GM19455 (cell line): Measurements from ENCODE around the gene UBD.
A peak's percentile ranks its signal among the peaks of the same experiment; 100 is the strongest.

Experiments
- ATAC-seq: cut with Tn5 transposase; IDR thresholded peaks from one replicate; pipeline ENCODE4 v1.9.1; 2021; ENCODE audit not compliant: unreplicated experiment

Gene UBD

DNA sequence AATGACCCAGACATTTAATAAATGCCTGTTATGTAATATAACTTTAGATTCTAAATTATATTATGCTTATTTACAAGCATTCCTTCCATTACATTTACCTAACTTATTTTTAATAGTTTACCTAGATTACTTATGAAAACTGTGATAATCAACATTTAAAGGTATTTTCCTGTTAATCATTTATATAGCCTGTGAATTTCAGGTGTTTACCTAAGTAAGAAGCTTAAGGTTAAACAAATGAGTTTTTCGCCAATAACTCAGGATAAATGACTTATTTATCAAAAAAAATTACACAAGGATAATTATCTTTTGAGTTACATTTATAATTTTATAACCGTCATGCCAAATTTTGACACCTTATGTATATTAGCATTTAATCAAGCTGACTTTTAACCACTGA is 35.5 kb downstream of the UBD start:
- no peak for ATAC-seq

DNA sequence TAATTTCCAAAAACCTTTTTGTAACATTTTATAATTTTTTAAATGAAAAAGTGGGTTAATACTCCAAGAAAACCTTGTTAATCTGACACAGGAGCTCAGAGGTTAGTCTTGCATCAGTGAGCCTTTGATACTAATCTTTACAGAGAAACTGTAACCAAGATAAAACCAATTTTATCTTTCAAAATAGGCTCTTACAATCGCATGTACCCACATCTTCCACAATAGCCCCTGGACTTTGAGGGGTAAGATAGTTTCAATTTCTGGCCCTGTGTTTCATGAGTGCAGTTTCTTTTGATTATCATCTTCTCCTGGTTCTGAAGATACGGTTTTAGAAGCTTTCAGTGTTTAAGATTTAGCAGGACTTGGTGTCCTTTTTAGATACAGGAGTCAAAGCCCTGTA is 37.3 kb downstream of the UBD start:
- ATAC-seq: no peak

DNA sequence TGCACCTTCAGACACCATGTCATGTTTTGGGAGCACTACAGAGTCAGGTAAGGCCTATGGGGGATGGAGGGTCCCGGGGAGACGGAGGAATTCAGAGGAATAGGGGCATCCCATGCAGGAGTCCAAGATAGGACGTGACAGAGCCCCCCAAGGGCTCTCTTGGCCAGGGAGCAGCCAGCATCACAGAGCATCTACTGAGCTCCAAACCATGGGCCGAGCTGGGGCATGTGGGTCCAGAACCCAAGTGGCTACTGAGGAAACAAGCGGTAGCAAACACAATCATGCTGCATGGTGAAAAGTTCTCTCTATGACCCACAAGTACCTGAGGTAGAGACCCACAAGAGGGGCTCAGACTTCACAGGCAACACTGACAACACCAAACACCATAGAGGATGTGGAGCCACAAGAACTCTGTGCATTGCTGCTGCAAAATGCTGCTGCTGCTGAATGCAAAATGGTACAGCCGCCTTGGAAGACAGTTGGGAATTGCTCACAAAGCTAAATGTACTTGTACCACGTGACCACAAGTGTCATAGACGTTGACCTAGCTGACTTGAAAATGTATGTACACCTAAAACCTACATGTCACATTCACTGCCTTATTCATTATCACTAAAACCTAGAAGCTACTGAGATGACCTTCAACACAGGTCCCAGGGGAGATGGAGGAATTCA is 38.4 kb downstream of the UBD start:
- no peak for ATAC-seq

DNA sequence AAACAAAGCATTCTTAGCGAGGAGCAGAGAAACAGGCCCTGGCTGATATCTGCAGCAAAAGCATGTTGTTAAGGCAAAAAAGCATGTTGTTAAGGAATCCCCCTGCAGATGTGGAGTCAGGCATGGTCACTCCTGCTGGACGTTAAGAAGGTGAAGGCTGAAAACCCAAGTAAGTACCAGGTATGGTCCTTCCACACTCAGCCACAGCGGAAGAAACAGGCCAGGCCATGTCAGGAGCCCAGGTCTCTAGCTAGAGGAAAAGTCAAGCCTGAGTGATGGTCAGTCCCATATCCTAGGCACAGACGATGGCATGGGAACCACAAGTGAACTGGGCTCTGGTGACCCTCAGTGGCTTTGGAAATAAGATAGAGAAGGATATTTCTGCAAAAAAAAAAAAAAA is 39.3 kb downstream of the UBD start:
- no peak for ATAC-seq

DNA sequence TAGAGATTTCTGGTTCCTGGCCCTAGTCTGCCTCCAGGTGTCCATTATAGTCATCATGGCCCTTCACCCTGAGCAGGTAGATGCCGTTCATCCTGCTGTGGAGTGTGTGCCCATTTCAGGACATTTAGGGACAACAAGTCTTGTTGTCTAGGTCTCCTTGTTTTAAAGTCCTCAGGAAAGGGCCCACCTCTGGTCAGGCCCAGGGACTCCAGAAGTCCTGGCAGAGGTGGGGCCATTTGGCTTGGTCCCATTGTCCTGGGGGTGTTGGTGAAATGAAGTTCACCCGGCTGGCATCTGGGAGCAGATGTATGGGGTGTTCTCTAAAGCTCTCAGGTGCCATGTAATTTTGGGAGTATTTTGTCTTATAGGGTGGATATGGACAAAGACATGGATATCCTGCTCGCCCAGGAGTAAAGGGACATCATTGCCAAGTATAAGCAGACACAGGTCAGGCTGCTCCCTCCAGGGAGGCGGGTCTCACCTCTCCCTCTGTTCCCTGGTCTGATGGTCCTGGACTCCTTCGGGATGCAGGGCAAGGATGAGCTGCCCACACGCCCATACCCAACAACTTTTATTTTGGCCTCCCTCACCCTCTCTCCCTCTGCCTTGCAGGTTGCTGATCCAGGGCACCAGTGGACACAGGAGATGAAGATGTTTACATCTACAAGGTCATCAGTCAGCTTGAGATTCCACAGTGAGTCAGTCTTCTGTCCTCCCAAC is 40.1 kb downstream of the UBD start:
- ATAC-seq: no peak

DNA sequence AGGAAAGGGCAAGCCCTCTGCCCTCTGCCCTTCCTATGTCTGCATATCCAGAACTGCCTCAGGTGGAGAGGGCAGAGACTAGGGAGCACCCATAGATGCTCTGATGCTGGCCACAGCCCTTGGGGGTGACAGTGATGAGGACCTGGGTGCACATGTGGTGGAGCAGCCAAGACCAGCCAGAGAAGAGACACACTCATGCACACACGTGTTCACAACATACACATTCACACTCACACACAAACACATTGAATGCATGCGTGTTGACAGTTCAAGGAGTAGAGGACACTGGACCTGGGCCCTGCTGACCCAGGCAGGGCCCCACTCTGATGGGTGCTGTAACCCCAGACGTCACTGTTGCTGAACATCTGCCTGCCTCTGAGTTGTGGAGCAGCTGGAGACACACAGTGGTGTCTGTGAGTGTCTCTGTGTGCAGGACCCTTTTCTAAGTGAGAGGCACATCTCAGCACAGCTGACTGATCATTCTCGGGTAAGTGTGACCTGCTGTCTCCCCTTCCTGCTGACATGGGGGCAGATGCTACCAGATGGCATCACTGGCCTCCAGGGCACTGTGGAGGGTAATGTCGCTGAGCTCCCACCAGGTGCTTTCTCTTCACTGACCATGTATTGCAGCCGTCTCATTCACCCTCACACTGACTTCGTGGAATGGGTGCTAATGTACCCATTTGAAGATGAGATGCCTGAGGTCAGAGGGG is 41.6 kb downstream of the UBD start:
- no peak for ATAC-seq

DNA sequence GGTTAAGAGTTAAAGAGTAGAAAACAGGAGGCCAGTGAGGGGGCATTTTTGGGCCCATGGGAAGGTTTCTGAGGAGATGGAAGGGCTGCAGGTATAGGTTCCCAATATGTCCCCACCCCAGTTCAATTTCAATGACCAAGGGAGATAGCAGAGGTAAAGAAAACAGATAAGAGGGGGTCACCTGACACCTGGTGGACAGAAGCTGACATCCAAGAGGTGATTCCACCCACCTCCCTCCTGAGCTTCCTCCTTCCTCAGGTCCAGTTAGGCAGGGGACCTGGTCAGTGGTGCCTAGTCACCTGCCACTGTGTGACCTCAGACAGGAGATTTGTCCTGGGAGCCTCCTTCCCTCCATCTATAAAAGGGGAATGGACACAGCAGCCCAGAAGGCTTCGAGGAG is 42.3 kb downstream of the UBD start:
- ATAC-seq: no peak

DNA sequence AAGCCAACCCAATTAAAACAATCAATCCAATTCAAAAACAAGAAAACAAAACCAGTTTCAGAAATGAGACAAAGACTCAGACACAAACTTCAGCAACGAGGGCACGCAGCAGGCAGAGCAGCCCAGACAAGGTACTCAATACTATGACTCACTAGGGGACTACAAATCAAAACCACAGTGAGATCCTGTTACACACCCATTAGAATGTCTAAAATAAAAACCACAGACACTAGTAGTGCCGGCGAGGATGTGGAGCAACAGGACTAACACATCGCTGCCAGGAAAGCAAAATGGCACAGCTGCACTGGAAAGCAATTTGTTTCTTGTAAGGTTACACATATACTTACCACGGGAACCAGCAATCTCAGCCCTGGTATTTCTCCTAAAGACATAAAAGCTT is 43.4 kb downstream of the UBD start:
- ATAC-seq: no peak

DNA sequence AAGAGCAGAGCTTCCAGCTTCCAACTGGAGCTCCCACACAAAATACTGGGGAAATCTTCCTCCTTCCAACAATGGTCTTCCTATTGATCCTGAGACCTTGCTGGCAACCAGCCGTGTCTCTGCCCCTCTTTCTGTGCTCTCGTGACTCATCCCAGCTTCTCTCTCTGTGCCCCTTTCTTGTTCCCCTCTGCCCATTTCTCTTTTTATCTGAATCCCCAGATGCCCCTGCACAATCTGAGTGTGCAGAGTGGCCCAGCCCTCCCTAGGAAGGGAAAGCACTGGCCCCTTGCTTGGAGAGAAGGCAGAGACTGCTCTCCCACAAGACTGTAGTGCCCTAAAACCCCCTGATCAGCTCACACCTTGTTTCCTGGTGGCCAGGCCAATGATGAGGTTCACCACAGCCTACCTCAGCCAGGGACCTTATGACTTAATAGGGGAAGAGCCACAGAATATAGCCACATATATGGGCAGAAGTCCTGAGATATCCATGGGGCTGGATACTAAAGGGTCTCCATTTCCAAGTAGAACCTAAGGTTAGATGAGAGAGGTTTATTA is 48.7 kb downstream of the UBD start:
- ATAC-seq: no peak

DNA sequence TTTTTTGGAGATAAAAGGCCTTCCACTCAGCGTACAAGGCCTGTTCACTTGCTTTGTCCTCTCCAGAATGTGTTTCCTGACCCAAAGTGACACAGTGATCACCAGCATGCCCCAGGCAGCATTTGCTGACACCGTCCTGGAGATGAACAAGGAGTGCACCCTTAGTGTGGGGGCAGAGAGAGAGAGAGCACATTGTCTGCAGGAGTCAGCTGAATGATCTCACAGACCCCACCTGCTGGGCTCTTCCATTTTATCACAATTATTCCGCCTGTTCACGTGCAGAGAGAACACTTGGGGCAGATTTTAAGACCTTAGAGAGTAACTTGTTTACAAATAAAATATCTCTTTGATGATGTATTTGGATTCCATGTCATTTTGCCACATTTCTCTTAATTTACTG is 49.3 kb downstream of the UBD start:
- no peak for ATAC-seq

DNA sequence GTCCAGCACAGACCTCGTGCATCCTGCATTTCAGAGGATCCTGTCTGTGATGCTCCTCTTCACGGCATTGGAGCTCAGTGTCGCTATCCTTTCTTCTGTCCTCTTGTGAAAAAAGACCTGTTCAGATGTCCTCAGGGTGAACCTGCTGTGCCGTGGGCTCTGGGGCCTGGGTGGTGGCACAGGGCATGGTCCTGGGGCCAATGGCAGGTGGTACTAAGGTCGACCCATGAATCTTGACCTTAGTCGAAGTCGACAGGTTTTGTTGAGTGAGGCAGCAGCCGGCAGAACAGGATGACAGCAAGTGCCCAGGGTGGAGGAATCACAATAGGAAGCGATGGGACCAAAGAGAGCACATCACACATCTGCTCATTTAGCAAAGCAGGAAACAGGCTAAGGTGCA is 49.8 kb downstream of the UBD start:
- ATAC-seq: no peak

DNA sequence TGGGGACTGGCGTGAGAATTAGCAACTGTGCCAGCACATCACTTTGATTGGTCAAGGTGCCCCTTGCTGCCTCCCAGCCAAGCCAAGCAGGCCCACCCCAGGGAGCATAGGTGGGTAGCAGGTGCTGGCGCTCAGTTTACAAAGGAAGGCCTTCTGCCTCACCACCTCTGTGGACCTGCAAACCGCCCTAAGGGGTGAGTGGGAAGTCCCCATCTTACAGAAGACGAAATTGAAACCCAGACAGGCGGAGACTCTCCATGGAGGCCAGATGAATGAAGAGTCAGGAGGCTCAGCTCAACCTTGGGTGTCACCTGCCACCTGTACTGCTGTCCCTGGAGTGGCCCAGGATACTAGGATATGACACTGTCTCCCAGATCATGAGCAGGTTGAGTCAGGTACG is 50.3 kb downstream of the UBD start:
- ATAC-seq: peak; percentile 69

DNA sequence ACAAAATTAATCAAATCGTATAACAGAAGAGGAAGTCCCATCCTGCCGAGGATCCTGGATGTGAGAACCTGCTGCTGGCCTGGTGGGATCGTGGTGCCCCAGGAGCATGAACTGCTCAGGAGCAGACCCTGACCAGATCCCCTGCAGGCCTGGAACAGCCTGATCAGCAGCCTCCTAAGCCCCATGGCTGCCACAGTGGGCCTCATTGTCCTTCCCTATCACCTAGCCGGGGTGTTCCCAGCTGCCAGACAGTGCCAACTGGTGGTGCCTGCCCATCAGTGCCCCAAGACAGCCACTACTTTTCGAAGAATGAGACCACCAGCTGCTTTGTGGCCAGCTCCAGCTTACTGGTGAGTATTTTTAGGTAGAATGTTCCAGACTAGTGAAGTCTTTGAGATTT is 52.2 kb downstream of the UBD start:
- no peak for ATAC-seq

DNA sequence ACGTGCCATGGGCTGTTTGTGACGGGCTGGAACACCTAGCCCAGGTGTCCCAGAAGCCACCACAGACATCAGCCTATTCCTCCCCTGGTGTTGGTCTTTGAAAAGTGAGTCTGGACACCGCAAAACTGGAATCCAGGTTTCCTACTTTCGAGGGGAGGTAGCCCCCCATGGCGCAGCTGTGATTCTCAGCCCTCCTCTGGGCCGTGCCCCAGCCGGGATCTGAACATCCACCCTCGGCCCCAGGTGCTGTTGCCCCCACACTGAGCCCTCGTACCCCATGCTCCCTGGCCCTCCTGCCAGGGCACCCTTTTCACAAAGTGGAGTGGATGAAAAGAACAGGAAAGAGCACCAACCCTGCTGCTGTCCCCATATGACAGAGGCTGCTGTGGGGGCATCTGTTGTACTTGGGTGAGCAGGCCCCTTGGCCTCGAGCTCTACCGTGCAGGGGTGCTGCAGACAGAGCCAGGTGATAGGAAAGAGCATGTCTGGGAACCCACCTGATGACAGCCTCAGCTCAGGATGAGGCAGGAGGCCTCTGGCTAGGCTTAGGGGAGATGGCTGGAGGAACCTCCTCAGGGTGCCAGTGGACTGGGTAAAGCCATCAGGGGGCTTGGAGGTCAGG is 53.0 kb downstream of the UBD start:
- ATAC-seq: no peak

DNA sequence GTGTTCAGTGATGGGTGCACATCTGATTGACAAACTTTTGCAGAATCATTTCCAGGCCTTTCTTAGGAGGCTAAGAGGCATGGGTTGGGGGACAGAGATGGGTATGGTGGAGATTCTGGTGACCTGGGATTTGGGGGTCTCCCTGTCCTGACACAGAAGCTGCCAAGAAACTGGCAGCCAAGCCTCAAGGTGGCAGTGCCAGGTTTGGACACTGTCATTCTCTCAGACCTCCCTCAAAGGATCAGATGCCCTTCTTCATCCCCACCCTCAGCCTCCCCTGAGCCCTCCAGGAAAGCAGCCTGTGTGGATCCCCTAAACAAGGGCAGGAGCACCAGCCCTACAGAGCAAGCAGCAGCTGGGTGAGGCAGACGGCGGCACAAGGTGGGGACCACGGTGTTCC is 53.7 kb downstream of the UBD start:
- ATAC-seq: no peak
